ENCODE results near the gene OVOL2.

The OVOL2 gene

DNA sequence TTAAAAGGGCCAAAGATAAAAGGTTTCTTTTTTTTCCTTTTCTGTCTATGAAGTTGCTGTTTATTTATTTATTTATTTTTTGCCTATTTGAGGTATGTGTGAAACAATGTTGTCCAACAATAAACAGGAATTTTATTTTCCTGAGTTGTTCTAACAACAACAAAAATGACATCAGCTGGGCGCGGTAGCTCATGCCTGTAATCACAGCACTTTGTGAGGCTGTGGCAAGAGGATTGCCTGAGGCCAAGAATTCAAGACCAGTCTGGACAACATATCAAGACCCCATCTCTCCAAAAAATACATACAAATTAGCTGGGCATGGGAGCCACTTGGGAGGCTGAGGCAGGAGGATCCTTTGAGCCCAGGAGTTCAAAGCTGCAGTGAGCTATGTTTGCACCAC lies 44.8 kb downstream of the OVOL2 start:
- no peak for DNase-seq (ENCODE audit: low read depth, low spot score)

DNA sequence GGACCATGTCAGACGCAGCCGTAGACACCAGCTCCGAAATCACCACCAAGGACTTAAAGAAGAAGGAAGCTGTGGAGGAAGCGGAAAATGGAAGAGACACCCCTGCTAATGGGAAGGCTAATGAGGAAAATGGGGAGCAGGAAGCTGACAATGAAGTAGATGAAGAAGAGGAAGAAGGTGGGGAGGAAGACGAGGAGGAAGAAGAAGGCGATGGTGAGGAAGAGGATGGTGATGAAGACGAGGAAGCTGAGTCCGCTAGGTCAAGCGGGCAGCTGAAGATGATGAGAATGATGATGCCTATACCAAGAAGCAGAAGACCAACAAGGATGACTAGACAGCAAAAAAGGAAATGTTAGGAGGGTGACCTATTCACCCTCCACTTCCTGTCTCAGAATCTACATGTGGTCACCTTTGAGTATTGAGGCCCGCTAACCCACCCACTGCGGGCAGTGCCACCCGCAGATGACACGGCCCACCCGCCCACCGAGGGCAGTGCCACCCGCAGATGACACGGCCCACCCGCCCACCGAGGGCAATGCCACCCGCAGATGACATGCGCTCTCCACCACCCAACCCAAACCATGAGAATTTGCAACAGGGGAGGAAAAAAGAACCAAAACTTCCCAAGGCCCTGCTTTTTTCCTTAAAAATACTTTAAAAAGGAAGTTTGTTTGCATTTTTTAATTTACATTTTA lies 45.6 kb downstream of the OVOL2 start:
- no peak for DNase-seq (ENCODE audit: low read depth, low spot score)

DNA sequence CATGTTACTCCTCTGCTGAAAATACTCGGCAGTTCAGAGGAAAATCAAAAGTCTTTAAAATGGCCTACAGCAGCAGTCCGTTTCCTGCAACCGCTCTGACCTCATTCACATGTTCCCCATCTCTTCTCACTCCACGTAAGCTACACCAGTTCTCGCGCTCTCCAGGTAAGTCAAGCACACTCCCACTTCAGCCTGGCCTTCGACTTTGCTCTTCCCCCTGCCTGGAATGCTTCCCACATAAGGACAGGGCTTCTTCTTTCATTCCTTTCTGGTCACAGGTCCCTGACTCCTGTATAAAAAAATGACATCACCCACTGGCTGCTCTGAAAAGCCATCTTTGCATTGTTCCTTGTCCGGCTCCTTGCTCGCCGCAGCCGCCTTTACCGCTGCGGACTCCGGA lies 46.2 kb downstream of the OVOL2 start:
- no peak for DNase-seq (ENCODE audit: low read depth, low spot score)

DNA sequence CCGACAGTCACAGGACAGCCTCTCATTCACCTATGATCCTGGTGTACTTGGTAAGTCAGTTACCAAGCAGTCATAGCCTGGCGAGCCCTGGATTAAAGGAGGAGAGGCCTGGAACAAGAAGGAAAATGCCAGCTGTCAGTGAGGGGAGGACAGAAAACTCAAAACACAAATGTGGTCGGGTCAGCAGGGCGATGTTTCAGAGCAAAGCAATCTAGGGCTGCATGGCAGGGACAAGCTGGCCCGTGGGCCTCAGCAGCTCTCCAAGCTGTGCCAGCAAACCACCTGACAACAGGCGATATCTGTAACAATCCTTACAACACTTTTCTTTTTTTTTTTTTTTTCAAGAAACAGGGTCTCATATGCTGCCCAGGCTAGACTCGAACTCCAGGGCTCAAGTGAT lies 48.6 kb downstream of the OVOL2 start:
- no peak for DNase-seq (ENCODE audit: low read depth, low spot score)

DNA sequence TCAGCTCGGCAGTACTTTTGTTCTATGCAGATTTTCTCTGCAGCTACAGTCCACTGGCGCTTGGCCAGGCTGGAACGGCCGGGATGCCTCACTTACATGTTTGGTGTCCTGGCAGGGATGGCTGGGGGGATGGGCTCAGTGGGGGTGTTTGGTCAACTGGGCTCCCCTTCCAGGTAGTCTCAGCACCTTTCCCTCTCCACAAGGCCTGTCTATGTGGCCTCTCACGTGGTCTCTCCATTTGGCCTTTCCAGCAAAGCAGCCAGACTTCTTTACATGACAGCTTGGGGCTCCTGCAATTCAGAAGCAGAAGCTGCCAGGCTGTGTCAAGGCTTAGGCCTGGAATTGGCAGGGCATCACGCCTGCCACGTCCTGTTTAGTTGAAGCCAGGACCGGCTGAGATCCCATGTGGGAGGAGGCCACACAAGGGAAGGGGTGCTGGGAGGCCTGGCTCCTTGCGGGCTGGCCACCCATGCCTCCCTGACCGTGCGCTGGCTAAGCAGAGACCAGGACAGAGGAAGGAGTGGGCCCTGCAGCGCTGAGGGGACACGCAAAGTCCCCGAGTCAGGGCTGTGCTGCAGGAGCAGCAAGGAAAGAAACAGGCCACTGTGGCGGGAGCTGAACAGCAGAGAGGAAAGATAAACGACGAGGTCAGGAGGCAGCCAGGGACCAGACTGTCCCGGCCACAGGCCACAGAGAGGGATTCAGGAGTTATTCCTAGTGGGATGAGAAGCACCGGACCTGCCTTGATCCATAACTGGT lies 50.0 kb downstream of the OVOL2 start:
- no peak for DNase-seq (ENCODE audit: low read depth, low spot score)

DNA sequence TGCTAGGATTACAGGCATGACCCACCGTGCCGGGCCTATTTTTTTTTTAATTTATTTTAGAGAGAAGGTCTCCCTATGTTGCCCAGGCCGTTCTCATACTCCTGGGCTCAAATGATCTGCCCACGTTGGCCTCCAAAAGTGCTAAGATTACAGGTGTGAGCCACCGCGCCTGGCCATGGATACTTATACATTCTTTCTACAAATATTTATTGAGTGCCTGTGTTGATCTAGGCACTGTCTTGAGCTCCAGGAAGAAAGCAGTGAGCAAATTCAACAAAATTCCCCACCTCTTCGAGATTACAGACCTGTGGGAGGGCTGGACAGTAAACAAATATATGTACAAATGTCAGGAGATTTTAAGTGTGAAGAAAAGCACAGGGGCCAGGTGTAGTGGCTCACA lies 51.0 kb downstream of the OVOL2 start:
- DNase-seq (ENCODE audit: low read depth, low spot score) = no peak

DNA sequence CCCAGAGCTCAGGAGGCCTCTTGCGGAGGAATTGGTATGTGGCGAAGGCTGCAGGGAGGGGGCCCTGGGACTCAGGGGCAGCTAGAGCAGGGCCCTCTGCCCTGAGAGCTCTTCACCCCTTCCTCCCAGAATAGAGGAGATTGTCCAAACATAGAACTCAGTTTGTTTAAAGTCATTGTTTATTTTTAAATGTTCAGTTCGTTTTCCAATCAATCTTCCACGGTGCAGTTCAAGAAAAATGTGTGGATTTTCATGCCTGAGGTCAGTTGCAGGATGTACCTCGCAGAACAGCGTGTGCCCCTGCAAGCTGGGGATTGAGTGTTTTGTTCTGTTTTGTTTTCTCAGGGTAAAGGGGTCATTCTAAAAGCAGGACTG lies 51.7 kb downstream of the OVOL2 start:
- no peak for DNase-seq (ENCODE audit: low read depth, low spot score)

DNA sequence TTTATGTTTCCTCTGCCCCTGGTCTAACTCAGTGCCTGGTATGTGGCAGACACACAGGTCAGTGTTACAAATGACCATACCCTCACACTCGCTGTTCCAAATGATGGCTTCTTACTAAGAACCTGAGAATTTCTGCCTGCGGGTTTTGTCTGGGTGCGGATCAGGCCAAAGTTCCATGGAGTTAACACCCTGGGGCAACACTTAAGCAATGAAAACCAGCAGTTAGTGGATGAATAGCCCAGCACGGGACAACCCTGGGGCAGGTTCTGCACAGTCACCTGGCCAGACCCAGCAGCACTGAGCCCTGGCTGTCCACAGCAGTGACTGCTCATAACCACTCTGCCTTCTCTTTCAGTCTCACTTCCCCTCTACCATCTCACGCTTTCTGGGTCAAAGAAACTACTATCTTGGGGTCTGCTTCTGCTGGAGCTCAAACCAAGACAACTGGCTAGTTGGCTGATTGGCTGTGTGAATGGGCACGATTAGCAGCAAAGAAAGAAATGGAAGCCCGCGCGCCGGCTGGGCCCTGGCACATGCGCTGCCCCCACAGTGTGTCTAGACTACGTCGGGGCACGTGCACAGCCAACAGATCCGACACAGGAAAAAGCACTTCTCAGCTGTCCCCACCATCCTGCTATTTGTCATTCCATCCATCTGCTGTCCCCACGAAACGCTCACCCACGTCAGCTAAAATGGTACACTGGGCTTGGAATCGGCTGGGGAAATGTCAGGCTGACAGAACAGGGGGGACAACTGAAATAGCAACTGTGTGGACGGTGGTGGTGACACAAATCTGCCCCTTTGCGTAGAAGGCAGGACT lies 52.3 kb downstream of the OVOL2 start:
- DNase-seq (ENCODE audit: low read depth, low spot score) = no peak

DNA sequence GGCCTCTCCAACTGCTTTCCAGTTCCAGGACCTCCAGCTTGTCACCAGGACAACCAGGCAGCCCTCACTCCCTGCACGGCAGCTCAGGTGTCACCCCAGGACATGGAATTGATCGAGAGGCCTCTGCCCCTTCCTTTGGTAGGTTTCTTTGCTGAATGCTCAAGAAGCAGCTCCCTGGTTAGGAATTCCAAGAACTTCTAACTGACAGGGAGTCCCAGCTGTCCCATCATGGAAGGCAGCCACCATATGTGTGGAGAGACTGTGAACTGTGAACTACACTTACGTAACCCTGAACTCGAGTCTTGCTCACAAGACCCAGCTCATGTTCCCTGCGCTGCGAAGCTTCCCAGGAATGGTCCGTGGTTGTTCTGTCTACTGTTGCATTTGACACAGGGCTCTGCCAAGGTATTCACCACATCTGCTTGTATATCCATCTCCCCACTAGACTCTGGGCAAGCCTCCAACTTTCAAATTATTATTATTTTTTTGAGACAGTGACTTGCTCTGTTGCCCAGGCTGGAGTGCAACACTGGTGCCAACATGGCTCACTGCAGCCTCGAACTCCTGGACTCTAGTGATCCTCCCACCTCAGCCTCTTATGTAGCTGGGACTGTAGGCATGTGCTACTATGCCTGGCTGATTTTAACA lies 53.2 kb downstream of the OVOL2 start:
- no peak for DNase-seq (ENCODE audit: low read depth, low spot score)

DNA sequence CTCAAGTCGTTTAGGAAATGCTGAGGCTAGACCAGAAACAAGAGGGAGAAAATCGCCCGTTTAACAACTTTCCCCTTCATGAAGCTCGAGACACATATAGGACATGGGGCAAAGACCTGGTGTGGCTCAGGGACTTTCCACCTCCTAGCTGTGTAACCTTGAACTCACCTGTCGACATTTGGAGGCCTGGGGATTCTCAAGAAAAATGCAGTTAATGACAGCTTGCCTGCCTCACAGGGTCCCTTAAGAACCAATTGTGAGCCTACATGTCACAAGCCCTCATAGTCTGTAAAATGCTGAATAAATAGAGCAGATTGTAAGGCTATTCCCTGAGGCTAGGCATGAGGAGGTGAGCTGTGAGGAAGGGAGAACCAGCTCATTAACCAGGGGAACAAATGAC lies 53.8 kb downstream of the OVOL2 start:
- no peak for DNase-seq (ENCODE audit: low read depth, low spot score)

DNA sequence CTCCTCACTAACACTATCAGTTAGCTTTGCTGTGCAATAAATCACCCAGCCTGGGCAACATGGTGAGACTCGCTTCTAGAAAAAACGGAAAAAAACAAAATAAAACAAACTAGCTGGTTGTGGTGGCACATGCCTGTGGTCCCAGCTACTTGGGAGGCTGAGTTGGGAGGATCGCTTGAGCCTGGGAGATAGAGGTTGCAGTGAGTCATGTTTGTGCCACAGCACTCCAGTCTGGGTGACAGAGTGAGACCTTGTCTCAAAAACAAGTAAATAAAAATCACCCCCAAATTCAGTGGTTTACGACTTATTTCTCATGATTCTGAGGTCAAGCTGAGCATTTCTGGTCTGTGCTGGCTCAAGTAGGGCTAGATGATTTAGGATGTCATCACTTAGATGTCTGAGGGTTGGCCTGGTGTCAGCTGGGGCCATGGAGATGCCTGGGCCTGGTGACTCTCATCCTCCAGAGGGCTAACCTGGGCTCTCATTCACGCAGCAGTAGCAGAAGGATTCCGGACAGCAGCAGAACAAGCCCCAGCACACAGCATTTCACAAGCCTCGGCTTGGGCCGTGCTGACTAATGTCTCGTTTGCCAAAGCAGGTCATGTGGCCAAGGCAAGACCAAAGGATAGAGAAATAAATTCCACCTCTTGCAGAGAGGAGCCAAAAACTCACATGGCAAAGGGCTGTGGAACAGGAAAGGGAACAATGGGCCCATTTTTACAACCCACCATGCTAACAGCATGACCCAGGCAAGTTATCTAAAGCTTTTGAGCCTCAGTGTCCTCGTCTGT lies 56.4 kb downstream of the OVOL2 start:
- DNase-seq (ENCODE audit: low read depth, low spot score) = no peak

DNA sequence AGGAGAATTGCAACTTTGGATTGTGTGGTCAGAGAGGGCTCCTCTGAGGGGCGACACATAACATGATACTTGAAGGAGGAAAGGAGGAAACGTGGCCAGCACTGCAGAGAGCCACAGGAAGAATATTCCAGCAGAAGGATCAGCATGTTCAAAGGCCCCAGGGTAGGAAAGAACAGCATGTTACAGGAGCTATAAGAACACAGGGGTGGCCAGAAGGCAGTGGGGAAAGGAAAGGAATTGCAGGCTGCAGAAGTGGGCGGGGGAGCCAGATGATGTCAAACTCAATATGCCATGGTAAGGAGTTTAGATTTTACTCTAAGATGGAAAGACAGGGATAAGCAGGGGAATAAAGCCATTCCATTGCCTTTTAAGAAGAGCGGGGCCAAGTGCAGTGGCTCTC lies 58.1 kb downstream of the OVOL2 start:
- no peak for DNase-seq (ENCODE audit: low read depth, low spot score)

DNA sequence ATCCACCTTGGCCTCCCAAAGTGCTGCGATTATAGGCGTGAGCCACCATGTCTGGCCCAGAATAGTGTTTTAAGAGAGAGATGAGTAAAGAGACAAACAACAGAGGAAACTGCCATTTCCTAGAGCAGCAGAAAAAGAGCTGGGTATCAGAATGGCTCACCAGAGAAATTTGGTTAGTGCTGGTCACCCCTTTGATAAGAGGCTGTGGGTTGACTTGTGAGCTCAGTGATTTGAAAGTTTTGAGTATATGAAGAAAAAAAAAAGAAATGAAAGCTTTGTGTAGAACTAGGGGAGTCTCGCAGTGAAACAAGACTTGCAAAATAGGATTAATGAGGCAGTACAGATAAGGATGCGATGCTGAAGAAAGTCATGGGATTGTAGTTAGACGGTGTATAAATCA lies 59.3 kb downstream of the OVOL2 start:
- no peak for DNase-seq (ENCODE audit: low read depth, low spot score)

DNA sequence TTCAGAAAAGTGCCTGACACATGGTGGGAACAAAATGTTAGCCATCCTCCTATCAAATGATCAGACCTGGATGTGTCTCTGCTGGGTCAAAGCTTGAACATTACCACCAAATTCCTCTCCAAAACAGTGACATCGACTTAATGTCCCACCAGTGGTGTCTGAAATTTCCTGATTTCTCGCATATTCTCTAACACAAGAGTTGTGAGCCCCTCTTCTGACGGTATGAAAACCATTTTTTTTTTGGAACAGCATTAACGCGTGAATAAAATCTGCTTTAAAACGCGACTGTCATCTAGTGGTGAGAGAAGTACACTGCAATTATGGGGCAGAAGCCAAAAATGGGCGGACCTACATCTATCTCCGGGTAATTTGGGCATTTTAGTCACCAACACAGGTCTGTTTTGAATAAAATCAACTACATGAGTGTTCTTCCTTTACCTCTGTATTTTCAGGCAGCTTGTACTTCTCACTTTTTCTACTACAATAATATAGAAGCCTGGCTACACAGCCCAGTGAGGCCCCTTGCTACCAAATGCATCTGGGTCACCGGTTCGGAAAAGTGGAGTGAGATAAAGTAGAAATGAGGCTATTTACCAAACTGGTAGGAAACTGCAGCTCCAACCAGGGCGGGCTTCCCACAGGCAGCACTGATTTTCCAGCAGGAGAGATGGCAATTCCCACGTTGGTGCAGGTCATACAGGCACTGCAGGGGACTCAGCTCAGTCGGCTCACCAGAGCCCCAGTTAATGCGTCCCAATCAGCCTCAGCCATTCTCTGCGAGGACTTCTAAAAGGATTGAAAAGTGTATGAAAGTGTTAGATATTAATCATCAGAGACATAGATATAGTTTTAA lies 61.5 kb downstream of the OVOL2 start:
- DNase-seq (ENCODE audit: low read depth, low spot score) = no peak

DNA sequence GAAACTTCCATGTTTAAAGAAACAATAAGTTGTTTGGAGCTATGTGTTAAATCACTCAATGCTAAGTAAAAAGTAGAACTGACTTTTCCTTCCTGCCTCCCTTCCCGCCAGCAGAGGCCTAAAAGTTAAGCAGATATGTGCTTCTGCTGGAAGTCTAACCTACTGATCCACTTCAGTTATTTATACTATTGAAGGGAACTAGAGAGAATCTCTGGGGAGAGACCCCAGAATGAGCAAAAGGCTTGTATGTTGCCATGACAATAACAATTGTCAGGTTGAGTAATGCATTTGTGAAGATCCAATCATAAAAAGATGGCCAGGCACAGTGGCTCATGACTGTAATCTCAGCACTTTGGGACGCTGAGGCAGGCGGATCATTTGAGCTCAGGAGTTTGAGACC lies 64.2 kb downstream of the OVOL2 start:
- DNase-seq (ENCODE audit: low read depth, low spot score) = no peak

DNA sequence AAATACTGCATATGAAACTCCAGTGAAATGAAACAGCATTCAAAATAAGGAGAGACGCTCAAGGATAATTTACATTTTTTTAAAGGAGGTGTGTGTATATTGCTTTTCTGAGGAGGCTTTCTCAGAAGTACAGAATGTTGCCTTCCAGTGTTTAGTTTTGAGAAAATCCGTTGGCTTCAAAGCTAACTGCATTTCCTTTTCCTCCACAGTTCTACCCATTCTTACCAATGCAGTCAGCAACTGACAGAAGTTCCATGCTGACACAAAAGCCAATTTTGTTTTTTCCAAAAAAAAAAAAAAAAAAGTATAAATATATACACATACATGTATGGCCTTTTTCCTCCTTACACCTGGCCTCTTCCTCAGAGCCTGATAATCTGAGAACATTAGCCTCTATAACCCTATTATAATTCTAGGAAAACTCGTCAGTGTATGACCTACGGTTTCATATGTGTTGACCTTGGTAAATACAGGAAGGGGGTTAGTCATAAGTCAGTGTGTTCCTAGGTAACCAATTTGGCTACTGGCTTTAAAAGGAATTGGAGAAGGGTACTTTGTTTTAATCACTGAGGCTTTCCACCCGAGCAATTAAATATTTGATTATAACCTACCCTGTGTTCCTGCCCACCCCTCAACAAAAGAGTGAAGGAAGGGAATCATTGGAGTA lies 64.7 kb downstream of the OVOL2 start:
- no peak for DNase-seq (ENCODE audit: low read depth, low spot score)

DNA sequence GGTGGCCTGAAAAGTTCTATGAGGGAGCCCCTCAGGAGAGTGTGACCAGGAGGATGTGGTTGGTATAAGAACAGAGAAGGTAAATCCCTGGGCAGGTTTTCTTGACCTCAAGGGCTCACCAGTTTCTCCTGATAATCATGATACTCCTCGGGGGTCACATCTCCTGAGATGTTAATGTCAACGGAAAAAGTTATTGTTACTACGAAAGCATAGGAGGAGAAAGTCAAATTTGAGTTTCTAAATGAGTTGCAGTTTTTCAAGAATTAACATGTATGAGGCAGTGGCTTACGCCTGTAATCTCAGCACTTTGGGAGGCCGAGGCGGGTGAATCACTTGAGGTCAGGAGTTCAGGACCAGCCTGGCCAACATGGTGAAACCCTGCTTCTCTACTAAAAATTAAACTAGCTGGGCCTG lies 65.5 kb downstream of the OVOL2 start:
- no peak for DNase-seq (ENCODE audit: low read depth, low spot score)

DNA sequence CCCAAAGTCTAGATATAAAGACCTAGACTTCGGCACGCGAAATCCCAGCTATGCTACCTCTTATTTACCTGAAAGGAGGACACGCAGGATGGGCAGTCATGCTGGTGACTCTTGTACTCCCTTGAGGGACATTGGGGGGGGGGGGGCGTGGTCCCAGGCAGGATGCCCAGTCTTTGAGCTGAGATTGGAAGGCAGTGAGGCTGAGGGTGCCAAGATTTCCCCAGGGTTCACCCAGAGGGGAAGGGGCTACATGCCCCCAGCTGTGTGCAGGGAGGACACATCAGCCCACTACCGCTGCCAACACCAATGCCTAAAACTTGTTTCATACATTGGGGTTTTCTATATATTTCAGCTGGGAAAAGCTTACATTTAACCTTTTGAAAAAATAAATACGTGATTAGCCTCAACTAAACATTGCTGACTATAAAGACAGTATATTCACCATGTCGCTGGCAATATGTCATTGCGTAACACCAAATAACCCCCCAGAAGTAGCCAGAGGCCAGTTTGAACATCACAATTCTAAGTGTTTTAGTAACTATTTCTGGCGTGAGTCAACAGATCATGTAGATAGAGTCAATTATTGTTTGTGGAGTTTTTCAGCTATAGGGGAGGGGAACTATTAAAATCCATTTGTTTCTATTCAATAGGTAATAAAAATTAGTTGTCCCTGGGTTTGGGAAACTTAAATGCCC lies 67.3 kb downstream of the OVOL2 start:
- DNase-seq (ENCODE audit: low read depth, low spot score) = no peak

DNA sequence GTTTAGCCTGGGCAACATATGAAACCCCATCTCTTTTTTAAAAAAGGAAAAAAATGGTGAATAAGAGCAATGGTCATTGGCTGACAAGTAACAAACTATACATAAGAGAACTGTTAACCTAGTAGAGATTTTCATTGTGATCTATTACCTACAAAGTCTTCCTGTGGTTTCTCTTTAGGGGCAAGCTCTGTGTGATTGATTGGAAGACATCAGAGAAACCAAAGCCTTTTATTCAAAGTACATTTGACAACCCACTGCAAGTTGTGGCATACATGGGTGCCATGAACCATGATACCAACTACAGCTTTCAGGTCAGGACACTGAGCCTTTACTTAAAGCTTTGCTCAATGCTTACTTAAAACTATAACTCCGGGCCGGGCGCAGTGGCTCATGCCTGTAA lies 69.7 kb downstream of the OVOL2 start:
- DNase-seq (ENCODE audit: low read depth, low spot score) = no peak
